Spleen (tissue), 7 donors: Measurements from ENCODE around the gene DHX34.

Experiments
- POLR2A ChIP-seq, 3 donors: fragments of 450-650 bp; IDR thresholded peaks; one replicate each; pipeline ENCODE4 v1.5.1; 2017; ENCODE audit warnings: antibody characterized with exemption in 3 of 3, mild to moderate bottlenecking in 1 of 3
- TF ChIP-seq, protein P1 (sequence below), 11 experiments: fragments of 200-600 bp in 7 of 11; fragments of 450-650 bp in 4 of 11; sonication (generic) in 4 of 11; IDR thresholded peaks in 8 of 11; conservative IDR thresholded peaks in 3 of 11; 1 replicate in 7 of 11; 2 replicates in 4 of 11; pipeline versions ENCODE4 v1.4.0 to v1.8.0; 2016 to 2021; ENCODE audit warnings: antibody characterized with exemption in 11 of 11, inconsistent platforms in 4 of 11, mild to moderate bottlenecking in 1 of 11
- donor health status: DM: no; HTN: no; CAD: no; lungs with moderate emphysema.
- donor health status: DM: no; HTN: no; CAD: no.
- donor health status: DM: no; HTN: no; CAD: no.

DNA sequence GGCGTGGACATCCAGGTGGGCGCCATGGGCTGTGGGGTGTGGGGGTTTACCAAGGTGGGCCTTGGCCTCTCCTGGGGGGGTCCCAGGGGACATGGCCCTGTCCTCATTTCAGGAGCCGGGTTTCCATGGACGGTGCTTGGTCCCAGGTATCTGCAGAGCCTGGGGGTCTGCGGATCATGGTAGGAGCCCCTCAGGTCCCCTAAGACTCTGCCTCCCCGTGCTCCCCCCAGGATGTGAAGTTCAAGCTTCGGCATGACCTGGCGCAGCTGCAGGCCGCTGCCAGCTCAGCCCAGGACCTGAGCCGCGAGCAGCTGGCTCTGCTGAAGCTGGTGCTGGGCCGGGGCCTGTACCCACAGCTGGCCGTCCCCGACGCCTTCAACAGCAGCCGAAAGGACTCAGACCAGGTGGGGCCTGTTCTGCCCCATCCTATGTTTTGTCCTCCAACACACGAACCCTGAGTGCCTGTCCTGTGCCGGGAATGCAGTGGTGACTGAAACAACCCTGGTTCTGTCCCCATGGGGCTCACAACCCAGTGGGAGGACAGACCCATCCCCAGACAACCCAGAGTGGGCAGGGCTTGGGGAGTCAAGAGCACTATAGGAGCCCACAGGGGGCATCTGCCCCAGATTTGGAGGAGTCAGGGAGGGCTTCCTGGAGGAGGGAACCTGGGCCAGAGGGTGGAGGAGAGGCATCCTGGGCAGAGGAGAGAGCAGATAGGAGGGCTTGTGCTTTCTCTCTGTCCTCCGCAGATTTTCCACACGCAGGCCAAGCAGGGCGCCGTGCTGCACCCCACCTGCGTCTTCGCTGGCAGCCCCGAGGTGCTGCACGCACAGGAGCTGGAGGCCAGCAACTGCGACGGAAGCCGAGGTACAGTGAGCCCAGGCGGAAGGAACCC lies 26.8 kb downstream of the DHX34 start:
- TF ChIP-seq, protein P1, sequence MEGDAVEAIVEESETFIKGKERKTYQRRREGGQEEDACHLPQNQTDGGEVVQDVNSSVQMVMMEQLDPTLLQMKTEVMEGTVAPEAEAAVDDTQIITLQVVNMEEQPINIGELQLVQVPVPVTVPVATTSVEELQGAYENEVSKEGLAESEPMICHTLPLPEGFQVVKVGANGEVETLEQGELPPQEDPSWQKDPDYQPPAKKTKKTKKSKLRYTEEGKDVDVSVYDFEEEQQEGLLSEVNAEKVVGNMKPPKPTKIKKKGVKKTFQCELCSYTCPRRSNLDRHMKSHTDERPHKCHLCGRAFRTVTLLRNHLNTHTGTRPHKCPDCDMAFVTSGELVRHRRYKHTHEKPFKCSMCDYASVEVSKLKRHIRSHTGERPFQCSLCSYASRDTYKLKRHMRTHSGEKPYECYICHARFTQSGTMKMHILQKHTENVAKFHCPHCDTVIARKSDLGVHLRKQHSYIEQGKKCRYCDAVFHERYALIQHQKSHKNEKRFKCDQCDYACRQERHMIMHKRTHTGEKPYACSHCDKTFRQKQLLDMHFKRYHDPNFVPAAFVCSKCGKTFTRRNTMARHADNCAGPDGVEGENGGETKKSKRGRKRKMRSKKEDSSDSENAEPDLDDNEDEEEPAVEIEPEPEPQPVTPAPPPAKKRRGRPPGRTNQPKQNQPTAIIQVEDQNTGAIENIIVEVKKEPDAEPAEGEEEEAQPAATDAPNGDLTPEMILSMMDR (IDR thresholded peaks at IDR 0.05 in 8 of 11, conservative IDR thresholded peaks at IDR 0.05 in 3 of 11) = no peak
- TF ChIP-seq POLR2A (IDR thresholded peaks at IDR 0.05) = no peak
